ENCODE data around the gene NSUN7.

GRCh38 chr4:40808926-40809457 lies 59.2 kb downstream of the NSUN7 start:
- TF ChIP-seq, protein P1, sequence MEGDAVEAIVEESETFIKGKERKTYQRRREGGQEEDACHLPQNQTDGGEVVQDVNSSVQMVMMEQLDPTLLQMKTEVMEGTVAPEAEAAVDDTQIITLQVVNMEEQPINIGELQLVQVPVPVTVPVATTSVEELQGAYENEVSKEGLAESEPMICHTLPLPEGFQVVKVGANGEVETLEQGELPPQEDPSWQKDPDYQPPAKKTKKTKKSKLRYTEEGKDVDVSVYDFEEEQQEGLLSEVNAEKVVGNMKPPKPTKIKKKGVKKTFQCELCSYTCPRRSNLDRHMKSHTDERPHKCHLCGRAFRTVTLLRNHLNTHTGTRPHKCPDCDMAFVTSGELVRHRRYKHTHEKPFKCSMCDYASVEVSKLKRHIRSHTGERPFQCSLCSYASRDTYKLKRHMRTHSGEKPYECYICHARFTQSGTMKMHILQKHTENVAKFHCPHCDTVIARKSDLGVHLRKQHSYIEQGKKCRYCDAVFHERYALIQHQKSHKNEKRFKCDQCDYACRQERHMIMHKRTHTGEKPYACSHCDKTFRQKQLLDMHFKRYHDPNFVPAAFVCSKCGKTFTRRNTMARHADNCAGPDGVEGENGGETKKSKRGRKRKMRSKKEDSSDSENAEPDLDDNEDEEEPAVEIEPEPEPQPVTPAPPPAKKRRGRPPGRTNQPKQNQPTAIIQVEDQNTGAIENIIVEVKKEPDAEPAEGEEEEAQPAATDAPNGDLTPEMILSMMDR (IDR thresholded peaks at IDR 0.05 in 2 of 3, conservative IDR thresholded peaks at IDR 0.05 in 1 of 3; ENCODE audit: insufficient read depth in 2 of 3, low read depth in 1 of 3, low read length in 3 of 3) = no peak
- TF ChIP-seq CC2D1A (IDR thresholded peaks at IDR 0.05) = no peak
- no peak for TF ChIP-seq SRF (CRISPR knock-in tag; IDR thresholded peaks at IDR 0.05)
- no peak for TF ChIP-seq YY1 (IDR thresholded peaks at IDR 0.05; ENCODE audit: borderline replicate concordance in 1 of 3, control insufficient read depth in 1 of 3, extremely low read depth in 1 of 3, insufficient read depth in 3 of 3, insufficient read length in 1 of 3, insufficient replicate concordance in 2 of 3, low read depth in 1 of 3, low read length in 2 of 3)
- TF ChIP-seq, protein P2, sequence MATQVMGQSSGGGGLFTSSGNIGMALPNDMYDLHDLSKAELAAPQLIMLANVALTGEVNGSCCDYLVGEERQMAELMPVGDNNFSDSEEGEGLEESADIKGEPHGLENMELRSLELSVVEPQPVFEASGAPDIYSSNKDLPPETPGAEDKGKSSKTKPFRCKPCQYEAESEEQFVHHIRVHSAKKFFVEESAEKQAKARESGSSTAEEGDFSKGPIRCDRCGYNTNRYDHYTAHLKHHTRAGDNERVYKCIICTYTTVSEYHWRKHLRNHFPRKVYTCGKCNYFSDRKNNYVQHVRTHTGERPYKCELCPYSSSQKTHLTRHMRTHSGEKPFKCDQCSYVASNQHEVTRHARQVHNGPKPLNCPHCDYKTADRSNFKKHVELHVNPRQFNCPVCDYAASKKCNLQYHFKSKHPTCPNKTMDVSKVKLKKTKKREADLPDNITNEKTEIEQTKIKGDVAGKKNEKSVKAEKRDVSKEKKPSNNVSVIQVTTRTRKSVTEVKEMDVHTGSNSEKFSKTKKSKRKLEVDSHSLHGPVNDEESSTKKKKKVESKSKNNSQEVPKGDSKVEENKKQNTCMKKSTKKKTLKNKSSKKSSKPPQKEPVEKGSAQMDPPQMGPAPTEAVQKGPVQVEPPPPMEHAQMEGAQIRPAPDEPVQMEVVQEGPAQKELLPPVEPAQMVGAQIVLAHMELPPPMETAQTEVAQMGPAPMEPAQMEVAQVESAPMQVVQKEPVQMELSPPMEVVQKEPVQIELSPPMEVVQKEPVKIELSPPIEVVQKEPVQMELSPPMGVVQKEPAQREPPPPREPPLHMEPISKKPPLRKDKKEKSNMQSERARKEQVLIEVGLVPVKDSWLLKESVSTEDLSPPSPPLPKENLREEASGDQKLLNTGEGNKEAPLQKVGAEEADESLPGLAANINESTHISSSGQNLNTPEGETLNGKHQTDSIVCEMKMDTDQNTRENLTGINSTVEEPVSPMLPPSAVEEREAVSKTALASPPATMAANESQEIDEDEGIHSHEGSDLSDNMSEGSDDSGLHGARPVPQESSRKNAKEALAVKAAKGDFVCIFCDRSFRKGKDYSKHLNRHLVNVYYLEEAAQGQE (IDR thresholded peaks at IDR 0.05; ENCODE audit: borderline replicate concordance) = no peak
- TF ChIP-seq, protein P2 (CRISPR knock-in tag; IDR thresholded peaks at IDR 0.05; ENCODE audit: low read depth) = no peak
- no peak for TF ChIP-seq HDAC2 (IDR thresholded peaks at IDR 0.05)
- no peak for TF ChIP-seq ZMIZ1 (IDR thresholded peaks at IDR 0.05; ENCODE audit: low read depth in 2 of 2, low read length in 2 of 2)
- TF ChIP-seq SP1 (CRISPR knock-in tag; IDR thresholded peaks at IDR 0.05) = no peak
- TF ChIP-seq, protein P3, sequence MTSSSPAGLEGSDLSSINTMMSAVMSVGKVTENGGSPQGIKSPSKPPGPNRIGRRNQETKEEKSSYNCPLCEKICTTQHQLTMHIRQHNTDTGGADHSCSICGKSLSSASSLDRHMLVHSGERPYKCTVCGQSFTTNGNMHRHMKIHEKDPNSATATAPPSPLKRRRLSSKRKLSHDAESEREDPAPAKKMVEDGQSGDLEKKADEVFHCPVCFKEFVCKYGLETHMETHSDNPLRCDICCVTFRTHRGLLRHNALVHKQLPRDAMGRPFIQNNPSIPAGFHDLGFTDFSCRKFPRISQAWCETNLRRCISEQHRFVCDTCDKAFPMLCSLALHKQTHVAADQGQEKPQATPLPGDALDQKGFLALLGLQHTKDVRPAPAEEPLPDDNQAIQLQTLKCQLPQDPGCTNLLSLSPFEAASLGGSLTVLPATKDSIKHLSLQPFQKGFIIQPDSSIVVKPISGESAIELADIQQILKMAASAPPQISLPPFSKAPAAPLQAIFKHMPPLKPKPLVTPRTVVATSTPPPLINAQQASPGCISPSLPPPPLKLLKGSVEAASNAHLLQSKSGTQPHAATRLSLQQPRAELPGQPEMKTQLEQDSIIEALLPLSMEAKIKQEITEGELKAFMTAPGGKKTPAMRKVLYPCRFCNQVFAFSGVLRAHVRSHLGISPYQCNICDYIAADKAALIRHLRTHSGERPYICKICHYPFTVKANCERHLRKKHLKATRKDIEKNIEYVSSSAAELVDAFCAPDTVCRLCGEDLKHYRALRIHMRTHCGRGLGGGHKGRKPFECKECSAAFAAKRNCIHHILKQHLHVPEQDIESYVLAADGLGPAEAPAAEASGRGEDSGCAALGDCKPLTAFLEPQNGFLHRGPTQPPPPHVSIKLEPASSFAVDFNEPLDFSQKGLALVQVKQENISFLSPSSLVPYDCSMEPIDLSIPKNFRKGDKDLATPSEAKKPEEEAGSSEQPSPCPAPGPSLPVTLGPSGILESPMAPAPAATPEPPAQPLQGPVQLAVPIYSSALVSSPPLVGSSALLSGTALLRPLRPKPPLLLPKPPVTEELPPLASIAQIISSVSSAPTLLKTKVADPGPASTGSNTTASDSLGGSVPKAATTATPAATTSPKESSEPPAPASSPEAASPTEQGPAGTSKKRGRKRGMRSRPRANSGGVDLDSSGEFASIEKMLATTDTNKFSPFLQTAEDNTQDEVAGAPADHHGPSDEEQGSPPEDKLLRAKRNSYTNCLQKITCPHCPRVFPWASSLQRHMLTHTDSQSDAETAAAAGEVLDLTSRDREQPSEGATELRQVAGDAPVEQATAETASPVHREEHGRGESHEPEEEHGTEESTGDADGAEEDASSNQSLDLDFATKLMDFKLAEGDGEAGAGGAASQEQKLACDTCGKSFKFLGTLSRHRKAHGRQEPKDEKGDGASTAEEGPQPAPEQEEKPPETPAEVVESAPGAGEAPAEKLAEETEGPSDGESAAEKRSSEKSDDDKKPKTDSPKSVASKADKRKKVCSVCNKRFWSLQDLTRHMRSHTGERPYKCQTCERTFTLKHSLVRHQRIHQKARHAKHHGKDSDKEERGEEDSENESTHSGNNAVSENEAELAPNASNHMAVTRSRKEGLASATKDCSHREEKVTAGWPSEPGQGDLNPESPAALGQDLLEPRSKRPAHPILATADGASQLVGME (CRISPR knock-in tag; IDR thresholded peaks at IDR 0.05) = no peak
- TF ChIP-seq ARNT (IDR thresholded peaks at IDR 0.05) = no peak

All from K562 (cell line).